MCF 10A (cell line): Measurements from ENCODE around the gene RBM47. TPM values are rescaled to one million over a fixed set of nuclear protein-coding genes. Genes with fewer than 3 reads are reported as not detected.
A peak's percentile ranks its signal among the peaks of the same experiment; 100 is the strongest.

Source experiments
- BruUV-seq: library from RNA; stranded (reverse); fragments of 400-500 nt; replicated peaks from 2 replicates; lab custom pipeline; 2021; lab: Mats Ljungman, UMichigan
- CTCF ChIA-PET: fragments of 300-600 bp; sonication (Branson Sonifier 250); formaldehyde crosslinking; extraction: SDS; loops from one replicate; lab custom pipeline; 2021; ENCODE audit warnings: antibody characterized with exemption, inconsistent platforms; lab: Yijun Ruan, JAX
- POLR2A ChIA-PET: fragments of 300-600, 350-650 bp; sonication (Branson Sonifier 250); formaldehyde crosslinking; extraction: SDS; loops from one replicate; lab custom pipeline; 2020; ENCODE audit warnings: antibody characterized with exemption, inconsistent platforms; lab: Yijun Ruan, JAX
- DNase-seq: peaks from one replicate; pipeline ENCODE4 v3.0.0-alpha.2; 2018; ENCODE audit not compliant: unreplicated experiment
- H3K27ac Mint-ChIP-seq: one replicate; pipeline ENCODE4 v1.8.0; 2022; ENCODE audit warnings: mild to moderate bottlenecking, low read depth, mixed read lengths; ENCODE audit not compliant: unreplicated experiment
- H3K27me3 Mint-ChIP-seq: one replicate; pipeline ENCODE4 v1.8.0; 2022; ENCODE audit warnings: mixed read lengths; ENCODE audit not compliant: insufficient read depth, unreplicated experiment
- H3K36me3 Mint-ChIP-seq: one replicate; pipeline ENCODE4 v1.8.0; 2022; ENCODE audit warnings: mild to moderate bottlenecking, moderate library complexity, mixed read lengths; ENCODE audit not compliant: insufficient read depth, unreplicated experiment
- H3K4me1 Mint-ChIP-seq: one replicate; pipeline ENCODE4 v1.8.0; 2022; ENCODE audit warnings: mixed read lengths; ENCODE audit not compliant: insufficient read depth, unreplicated experiment
- H3K4me3 Mint-ChIP-seq: one replicate; pipeline ENCODE4 v1.8.0; 2022; ENCODE audit warnings: mild to moderate bottlenecking, moderate library complexity, mixed read lengths; ENCODE audit not compliant: unreplicated experiment
- H3K9me3 Mint-ChIP-seq: one replicate; pipeline ENCODE4 v1.8.0; 2022; ENCODE audit warnings: mixed read lengths; ENCODE audit not compliant: unreplicated experiment
- intact Hi-C: fragments of 100-400 bp; cut with micrococcal nuclease; formaldehyde crosslinking; loops from 2 replicates; pipeline ENCODE4 v1.14.1; 2022
- total RNA-seq: library from RNA; stranded (reverse); gene quantifications from 2 replicates; pipeline ENCODE4 v1.2.3, GENCODE V29; 2022
- TF ChIP-seq, protein P1 (sequence below): fragments of 200-600 bp; IDR thresholded peaks from one replicate; pipeline ENCODE4 v1.8.0; 2022; ENCODE audit warnings: antibody characterized with exemption, mild to moderate bottlenecking; ENCODE audit not compliant: unreplicated experiment

Gene RBM47
- total RNA-seq, 1 experiment from 2014 or later, result 1.8 TPM

DNA sequence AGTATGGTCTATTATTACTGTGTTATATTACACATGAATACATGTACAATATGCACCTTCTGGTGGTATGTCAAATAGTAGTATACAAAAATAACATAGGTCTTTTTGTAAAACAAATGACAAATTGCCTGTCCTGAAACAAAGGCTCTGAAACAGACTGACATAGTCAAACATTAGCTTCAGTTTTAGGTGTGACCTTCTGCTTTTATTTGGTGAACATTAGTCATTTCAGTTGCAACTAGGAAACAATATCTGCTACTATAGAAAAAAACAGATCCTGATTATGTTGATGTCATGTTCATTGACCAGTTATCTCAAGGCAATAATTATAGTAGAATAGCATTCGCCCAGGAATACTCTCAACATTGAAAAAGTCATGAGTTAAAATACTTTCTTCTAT lies 171.6 kb downstream of the RBM47 start:
- DNase-seq, result no peak
- no peaks in the 10 kb centered on the region for H3K36me3 Mint-ChIP-seq
- no peak overlapping the region for H3K4me3 Mint-ChIP-seq

DNA sequence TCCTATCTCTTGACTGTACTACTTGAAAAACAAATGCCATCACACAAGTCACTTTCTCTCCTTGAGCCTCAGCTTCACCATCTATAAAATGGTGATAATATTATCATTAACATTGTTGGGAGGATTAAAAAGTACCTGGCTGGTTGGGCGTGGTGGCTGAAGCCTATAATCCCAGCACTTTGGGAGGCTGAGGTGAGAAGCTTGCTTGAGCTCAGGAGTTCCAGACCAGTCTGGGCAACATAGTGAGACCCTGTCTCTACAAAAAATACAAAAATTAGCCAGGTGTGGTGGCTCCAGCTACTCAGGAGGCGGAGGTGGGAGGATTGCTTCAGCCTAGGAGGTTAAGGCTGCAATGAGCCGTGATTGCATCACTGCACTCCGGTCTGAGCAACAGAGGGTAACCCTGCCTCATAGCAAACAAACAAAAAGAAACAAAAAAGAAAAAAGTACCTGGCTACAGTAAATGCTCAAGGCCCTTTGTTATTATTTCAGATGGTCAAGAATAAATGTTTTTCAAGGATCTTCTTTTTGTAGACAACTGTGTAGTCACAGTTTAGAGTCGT lies 174.2 kb downstream of the RBM47 start:
- DNase-seq, result peak; percentile 61
- Mint-ChIP-seq H3K27ac (no peak overlapping the region), H3K36me3 (no peaks in the 10 kb centered on the region), H3K4me1 (peaks cover 10% of the 10 kb centered on the region), H3K9me3 (no peaks in the 10 kb centered on the region), H3K27me3 (no peaks in the 10 kb centered on the region), H3K4me3 (no peak overlapping the region)
- no TSS peak for BruUV-seq
- ChIA-PET POLR2A (no interaction called here), CTCF (interaction anchor here (0.6 to 1.2 kb wide), 3 partner anchors 59 to 1810 kb away, joined by 3 to 4 read pairs (median 4); no protein-coding TSS in a partner anchor)
- TF ChIP-seq, protein P1, sequence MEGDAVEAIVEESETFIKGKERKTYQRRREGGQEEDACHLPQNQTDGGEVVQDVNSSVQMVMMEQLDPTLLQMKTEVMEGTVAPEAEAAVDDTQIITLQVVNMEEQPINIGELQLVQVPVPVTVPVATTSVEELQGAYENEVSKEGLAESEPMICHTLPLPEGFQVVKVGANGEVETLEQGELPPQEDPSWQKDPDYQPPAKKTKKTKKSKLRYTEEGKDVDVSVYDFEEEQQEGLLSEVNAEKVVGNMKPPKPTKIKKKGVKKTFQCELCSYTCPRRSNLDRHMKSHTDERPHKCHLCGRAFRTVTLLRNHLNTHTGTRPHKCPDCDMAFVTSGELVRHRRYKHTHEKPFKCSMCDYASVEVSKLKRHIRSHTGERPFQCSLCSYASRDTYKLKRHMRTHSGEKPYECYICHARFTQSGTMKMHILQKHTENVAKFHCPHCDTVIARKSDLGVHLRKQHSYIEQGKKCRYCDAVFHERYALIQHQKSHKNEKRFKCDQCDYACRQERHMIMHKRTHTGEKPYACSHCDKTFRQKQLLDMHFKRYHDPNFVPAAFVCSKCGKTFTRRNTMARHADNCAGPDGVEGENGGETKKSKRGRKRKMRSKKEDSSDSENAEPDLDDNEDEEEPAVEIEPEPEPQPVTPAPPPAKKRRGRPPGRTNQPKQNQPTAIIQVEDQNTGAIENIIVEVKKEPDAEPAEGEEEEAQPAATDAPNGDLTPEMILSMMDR, result no peak
- intact Hi-C loops, result no loop called here

More for the DNA sequence above, 171.6 kb downstream of the RBM47 start:
- Mint-ChIP-seq H3K27ac (no peak overlapping the region), H3K27me3 (no peaks in the 10 kb centered on the region), H3K9me3 (no peaks in the 10 kb centered on the region), H3K4me1 (no peaks in the 10 kb centered on the region)
- TF ChIP-seq, protein P1, result no peak
- BruUV-seq, result no TSS peak
- ChIA-PET POLR2A (interaction anchor here (0.6 to 1.8 kb wide), 3 partner anchors 10 to 829 kb away, joined by 3 to 5 read pairs (median 3); no protein-coding TSS in a partner anchor), CTCF (no interaction called here)
- intact Hi-C loops, result no loop called here

DNA sequence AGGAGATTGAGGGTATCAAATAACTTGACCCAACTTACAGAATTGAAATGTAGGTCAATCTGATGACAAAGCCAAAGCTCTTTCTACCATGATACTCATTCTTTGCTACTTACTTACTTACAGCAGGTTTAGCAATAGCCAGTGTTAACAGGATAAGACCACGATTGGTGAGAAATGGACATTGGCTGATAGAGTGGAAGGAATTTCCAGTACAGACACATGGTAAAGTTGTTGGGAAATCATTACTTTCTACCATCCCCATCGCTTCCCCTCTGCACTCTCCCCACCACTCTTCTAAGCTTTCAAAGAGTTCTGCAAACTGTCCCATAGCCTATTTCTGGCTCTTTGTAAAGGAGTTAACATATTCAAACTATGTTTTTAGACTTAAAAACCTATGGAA lies 174.8 kb downstream of the RBM47 start:
- no peak overlapping the region for H3K4me3 Mint-ChIP-seq
- H3K27me3 Mint-ChIP-seq, result no peaks in the 10 kb centered on the region
- ChIA-PET POLR2A (interaction anchor here (1.0 kb wide), 1 partner anchor 28 kb away, joined by 3 read pairs; no protein-coding TSS in a partner anchor), CTCF (interaction anchor here (0.6 to 1.2 kb wide), 3 partner anchors 59 to 1810 kb away, joined by 3 to 4 read pairs (median 4); no protein-coding TSS in a partner anchor)
- intact Hi-C loops, result no loop called here
- TF ChIP-seq, protein P1, result no peak
- no peaks in the 10 kb centered on the region for H3K36me3 Mint-ChIP-seq
- no peak overlapping the region for H3K27ac Mint-ChIP-seq
- H3K9me3 Mint-ChIP-seq, result no peaks in the 10 kb centered on the region
- BruUV-seq, result no TSS peak
- DNase-seq, result no peak
- H3K4me1 Mint-ChIP-seq, result peaks cover 10% of the 10 kb centered on the region

DNA sequence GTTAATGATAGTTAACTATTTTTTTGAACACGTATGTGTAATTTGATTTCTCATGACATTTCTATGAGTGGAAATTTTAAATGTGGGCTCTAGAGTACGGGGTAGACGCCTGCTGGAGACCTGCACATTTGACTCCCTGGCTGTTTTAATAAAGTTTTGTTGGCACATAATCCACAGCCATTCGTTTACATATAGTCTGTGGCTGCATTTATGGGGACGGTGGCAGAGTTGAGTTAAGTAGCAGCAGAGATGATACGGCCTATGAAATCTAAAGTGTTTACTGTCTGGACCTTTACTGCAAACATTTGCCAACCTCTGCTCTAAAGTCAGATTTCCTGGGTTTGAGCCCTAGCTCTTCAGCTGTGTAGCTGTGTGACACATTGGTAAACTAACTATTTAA lies 175.8 kb downstream of the RBM47 start:
- TF ChIP-seq, protein P1, result no peak
- ChIA-PET POLR2A (interaction anchor here (1.0 kb wide), 1 partner anchor 27 kb away, joined by 3 read pairs; no protein-coding TSS in a partner anchor), CTCF (no interaction called here)
- Mint-ChIP-seq H3K27ac (no peak overlapping the region), H3K9me3 (no peaks in the 10 kb centered on the region), H3K4me3 (no peak overlapping the region), H3K27me3 (no peaks in the 10 kb centered on the region), H3K4me1 (peaks cover 14% of the 10 kb centered on the region), H3K36me3 (no peaks in the 10 kb centered on the region)
- BruUV-seq, result no TSS peak
- DNase-seq, result no peak
- intact Hi-C loops, result no loop called here
